GM12878 (cell line): ENCODE measurements around the gene MAP3K7.

Source experiments
- ATF7 ChIP-seq: fragments of 450-650 bp; IDR thresholded peaks from 2 replicates; pipeline ENCODE4 v1.6.1; 2016; ENCODE audit warnings: low read depth, mild to moderate bottlenecking
- BHLHE40 ChIP-seq, 2 experiments: fragments of 450-650 bp in 1 of 2; IDR thresholded peaks; 2 replicates each; pipeline ENCODE4 v1.6.1; 2011 to 2017; ENCODE audit warnings: low read depth in 2 of 2, borderline replicate concordance in 1 of 2, improper control_type of control experiment in 1 of 2, low read length in 1 of 2, mild to moderate bottlenecking in 1 of 2
- CREB1 ChIP-seq: IDR thresholded peaks from 2 replicates; pipeline ENCODE4 v1.6.1; 2012; ENCODE audit warnings: low read depth, mild to moderate bottlenecking, inconsistent platforms
- CTCF ChIP-seq, 3 experiments: IDR thresholded peaks in 2 of 3; conservative IDR thresholded peaks in 1 of 3; 2 replicates each; pipeline ENCODE4 v1.5.1; 2011; ENCODE audit warnings: low read depth in 3 of 3, low read length in 3 of 3, mild to moderate bottlenecking in 3 of 3, control low read depth in 2 of 3, moderate library complexity in 2 of 3, inconsistent platforms in 1 of 3, mixed read lengths in 1 of 3; ENCODE audit not compliant: control insufficient read depth in 2 of 3, insufficient read depth in 1 of 3; ENCODE audit errors: extremely low read depth in 1 of 3
- EP300 ChIP-seq, 2 experiments: fragments of 150-350 bp in 1 of 2; IDR thresholded peaks; 2 replicates each; pipeline ENCODE4 v1.6.1; 2011 to 2012; ENCODE audit warnings: low read depth in 2 of 2, low read length in 2 of 2, borderline replicate concordance in 1 of 2, improper control_type of control experiment in 1 of 2, inconsistent platforms in 1 of 2; ENCODE audit not compliant: control insufficient read depth in 1 of 2
- EZH2 ChIP-seq: IDR thresholded peaks from 2 replicates; pipeline ENCODE4 v1.6.1; 2012; ENCODE audit warnings: low read depth, mild to moderate bottlenecking, control low read depth, inconsistent platforms, low read length, borderline replicate concordance; ENCODE audit not compliant: control insufficient read depth
- LARP7 ChIP-seq: fragments of 450-650 bp; IDR thresholded peaks from 2 replicates; pipeline ENCODE4 v1.6.1; 2017; ENCODE audit warnings: mild to moderate bottlenecking
- NFYB ChIP-seq: IDR thresholded peaks from 2 replicates; pipeline ENCODE4 v1.6.1; 2011; ENCODE audit warnings: low read depth, mild to moderate bottlenecking, low read length, improper control_type of control experiment, moderate library complexity; ENCODE audit not compliant: insufficient read depth
- POLR2A ChIP-seq: IDR thresholded peaks from 2 replicates; pipeline ENCODE4 v1.6.1; 2011; ENCODE audit warnings: low read depth, mild to moderate bottlenecking, low read length
- POLR2AphosphoS5 ChIP-seq: IDR thresholded peaks from 2 replicates; pipeline ENCODE4 v1.6.1; 2011; ENCODE audit warnings: mild to moderate bottlenecking, low read length, inconsistent platforms
- RAD21 ChIP-seq: IDR thresholded peaks from 2 replicates; pipeline ENCODE4 v1.6.1; 2011; ENCODE audit warnings: mild to moderate bottlenecking, low read depth, low read length, moderate library complexity; ENCODE audit not compliant: insufficient read depth
- STAT1 ChIP-seq: fragments of 450-650 bp; conservative IDR thresholded peaks from 2 replicates; pipeline ENCODE4 v1.6.1; 2014; ENCODE audit warnings: antibody characterized with exemption, mild to moderate bottlenecking
- ZNF217 ChIP-seq: fragments of 450-650 bp; IDR thresholded peaks from 2 replicates; pipeline ENCODE4 v1.6.1; 2017; ENCODE audit warnings: antibody characterized with exemption, mild to moderate bottlenecking
- ZNF274 ChIP-seq: IDR thresholded peaks from one replicate; pipeline ENCODE4 v1.8.0; 2011; ENCODE audit not compliant: insufficient read length, insufficient read depth

GRCh38 chr6:90598192-90598951, 11.5 kb upstream of the MAP3K7 start:
- no peak for TF ChIP-seq RAD21
- no peak for TF ChIP-seq ZNF274
- no peak for TF ChIP-seq CREB1
- no peak for TF ChIP-seq POLR2AphosphoS5
- TF ChIP-seq EZH2: no peak
- TF ChIP-seq BHLHE40 (IDR thresholded peaks at IDR 0.05; ENCODE audit: borderline replicate concordance in 1 of 2, low read depth in 2 of 2, low read length in 1 of 2): no peak
- no peak for TF ChIP-seq CTCF (IDR thresholded peaks at IDR 0.05 in 2 of 3, conservative IDR thresholded peaks at IDR 0.05 in 1 of 3; ENCODE audit: control insufficient read depth in 2 of 3, extremely low read depth in 1 of 3, insufficient read depth in 1 of 3, low read depth in 3 of 3, low read length in 3 of 3)
- TF ChIP-seq ATF7: no peak
- TF ChIP-seq EP300 (IDR thresholded peaks at IDR 0.05; ENCODE audit: borderline replicate concordance in 1 of 2, control insufficient read depth in 1 of 2, low read depth in 2 of 2, low read length in 2 of 2): no peak
- TF ChIP-seq STAT1: no peak
- no peak for TF ChIP-seq NFYB
- TF ChIP-seq ZNF217: no peak
- TF ChIP-seq LARP7: no peak
- TF ChIP-seq POLR2A: no peak
